ENCODE data around the gene MEGF11. TPM values are rescaled to one million over a fixed set of nuclear protein-coding genes. Genes with fewer than 3 reads are reported as not detected.
A peak's percentile ranks its signal among the peaks of the same experiment; 100 is the strongest.

MEGF11 gene
- total RNA-seq, 1 experiment from 2014 or later = not detected

GRCh38 chr15:65918945-65919344 is 334.6 kb downstream of the MEGF11 start:
- no peak for DNase-seq (ENCODE audit: low read depth)

GRCh38 chr15:65918357-65918920 is 335.1 kb downstream of the MEGF11 start:
- no peak for DNase-seq (ENCODE audit: low read depth)

GRCh38 chr15:65917936-65918335 is 335.6 kb downstream of the MEGF11 start:
- DNase-seq (ENCODE audit: low read depth) = no peak

GRCh38 chr15:65917407-65917756 is 336.2 kb downstream of the MEGF11 start:
- DNase-seq (ENCODE audit: low read depth) = no peak

- peak; percentile 63 for DNase-seq (ENCODE audit: low read depth)
Observed at GRCh38 chr15:65916664-65917406, 336.7 kb downstream of the MEGF11 start.

GRCh38 chr15:65916041-65916663 is 337.4 kb downstream of the MEGF11 start:
- no peak for DNase-seq (ENCODE audit: low read depth)

GRCh38 chr15:65914981-65915925 is 338.3 kb downstream of the MEGF11 start:
- no peak for DNase-seq (ENCODE audit: low read depth)

- DNase-seq (ENCODE audit: low read depth) = no peak
Observed at GRCh38 chr15:65914386-65914785, 339.2 kb downstream of the MEGF11 start.

- no peak for DNase-seq (ENCODE audit: low read depth)
Observed at GRCh38 chr15:65913631-65914199, 339.8 kb downstream of the MEGF11 start.

GRCh38 chr15:65912235-65912634 is 341.3 kb downstream of the MEGF11 start:
- DNase-seq (ENCODE audit: low read depth) = no peak

- no peak for DNase-seq (ENCODE audit: low read depth)
Observed at GRCh38 chr15:65910341-65910740, 343.2 kb downstream of the MEGF11 start.

GRCh38 chr15:65909831-65910230 is 343.7 kb downstream of the MEGF11 start:
- no peak for DNase-seq (ENCODE audit: low read depth)

GRCh38 chr15:65908876-65909275 is 344.7 kb downstream of the MEGF11 start:
- no peak for DNase-seq (ENCODE audit: low read depth)

- DNase-seq (ENCODE audit: low read depth) = no peak
Observed at GRCh38 chr15:65907661-65908060, 345.9 kb downstream of the MEGF11 start.

GRCh38 chr15:65906396-65906795 is 347.2 kb downstream of the MEGF11 start:
- no peak for DNase-seq (ENCODE audit: low read depth)

- no peak for DNase-seq (ENCODE audit: low read depth)
Observed at GRCh38 chr15:65904301-65904700, 349.2 kb downstream of the MEGF11 start.

- DNase-seq (ENCODE audit: low read depth) = peak; percentile 58
Observed at GRCh38 chr15:65903296-65904073, 350.1 kb downstream of the MEGF11 start.

GRCh38 chr15:65902373-65902772 is 351.2 kb downstream of the MEGF11 start:
- peak; percentile 72 for DNase-seq (ENCODE audit: low read depth)

GRCh38 chr15:65901836-65902235 is 351.7 kb downstream of the MEGF11 start:
- no peak for DNase-seq (ENCODE audit: low read depth)

- DNase-seq (ENCODE audit: low read depth) = no peak
Observed at GRCh38 chr15:65901336-65901735, 352.2 kb downstream of the MEGF11 start.

- DNase-seq (ENCODE audit: low read depth) = no peak
Observed at GRCh38 chr15:65900488-65900887, 353.1 kb downstream of the MEGF11 start.
